ENCODE measurements around the gene CTBS. TPM values are rescaled to one million over a fixed set of nuclear protein-coding genes. Genes with fewer than 3 reads are reported as not detected.
"Not testable (repeated sequence)": the region's sequence is repeated elsewhere in the genome, so short reads cannot be mapped to it uniquely, and the experiment has no call there.

CTBS gene
- total RNA-seq, 1 experiment from 2014 or later, result 14.0 TPM

GRCh38 chr1:84597011-84597410 is 22.8 kb upstream of the CTBS start:
- POLR2A ChIA-PET, result interaction anchor here (1.3 kb wide), 2 partner anchors 23 to 91 kb away, joined by 3 to 5 read pairs; partner anchors contain the start of genes CTBS and SPATA1
- TF ChIP-seq CTCF (IDR thresholded peaks at IDR 0.05; ENCODE audit: unreplicated experiment), result no peak
- H3K9me3 Mint-ChIP-seq (ENCODE audit: unreplicated experiment), result no peaks in the 10 kb centered on the region
- peaks cover 13% of the 10 kb centered on the region for H3K4me1 Mint-ChIP-seq (ENCODE audit: insufficient read depth, unreplicated experiment)
- no peak for DNase-seq (ENCODE audit: unreplicated experiment)
- no peak overlapping the region for H3K4me3 Mint-ChIP-seq (ENCODE audit: unreplicated experiment)
- intact Hi-C loops (cut with micrococcal nuclease), result no loop called here
- H3K36me3 Mint-ChIP-seq (ENCODE audit: insufficient read depth, unreplicated experiment), result no peaks in the 10 kb centered on the region
- no peak overlapping the region for H3K27ac Mint-ChIP-seq (ENCODE audit: low read depth, unreplicated experiment)
- H3K27me3 Mint-ChIP-seq (ENCODE audit: insufficient read depth, unreplicated experiment), result no peaks in the 10 kb centered on the region
- no TSS peak for BruUV-seq (replicated peaks)
- CTCF ChIA-PET, result no interaction called here

GRCh38 chr1:84594959-84595358 is 20.7 kb upstream of the CTBS start:
- H3K27me3 Mint-ChIP-seq (ENCODE audit: insufficient read depth, unreplicated experiment); H3K36me3 Mint-ChIP-seq (ENCODE audit: insufficient read depth, unreplicated experiment); H3K4me3 Mint-ChIP-seq (ENCODE audit: unreplicated experiment); DNase-seq (ENCODE audit: unreplicated experiment); H3K9me3 Mint-ChIP-seq (ENCODE audit: unreplicated experiment); intact Hi-C loops (cut with micrococcal nuclease); BruUV-seq (replicated peaks); H3K27ac Mint-ChIP-seq (ENCODE audit: low read depth, unreplicated experiment): not testable (repeated sequence)
- peaks cover 11% of the 10 kb centered on the region for H3K4me1 Mint-ChIP-seq (ENCODE audit: insufficient read depth, unreplicated experiment)
- POLR2A ChIA-PET, result interaction anchor here (0.6 to 4.6 kb wide), 2 partner anchors 21 to 115 kb away, joined by 3 to 17 read pairs; partner anchors contain the start of gene CTBS
- CTCF ChIA-PET, result interaction anchor here (0.6 to 1.7 kb wide), 3 partner anchors 8 to 10 kb away, joined by 3 to 8 read pairs (median 3); no protein-coding TSS in a partner anchor

- no peak for TF ChIP-seq CTCF (IDR thresholded peaks at IDR 0.05; ENCODE audit: unreplicated experiment)
These were observed 12.9 kb upstream of the CTBS start for GRCh38 chr1:84587099-84587498.

GRCh38 chr1:84585803-84586202 is 11.6 kb upstream of the CTBS start:
- no peaks in the 10 kb centered on the region for H3K4me1 Mint-ChIP-seq (ENCODE audit: insufficient read depth, unreplicated experiment)
- H3K9me3 Mint-ChIP-seq (ENCODE audit: unreplicated experiment), result no peaks in the 10 kb centered on the region
- DNase-seq (ENCODE audit: unreplicated experiment), result no peak
- H3K27me3 Mint-ChIP-seq (ENCODE audit: insufficient read depth, unreplicated experiment), result no peaks in the 10 kb centered on the region
- BruUV-seq (replicated peaks), result no TSS peak
- peak overlapping the region; percentile 22 for H3K27ac Mint-ChIP-seq (ENCODE audit: low read depth, unreplicated experiment)
- no peak for TF ChIP-seq CTCF (IDR thresholded peaks at IDR 0.05; ENCODE audit: unreplicated experiment)
- intact Hi-C loops (cut with micrococcal nuclease), result loop anchor here (5.0 kb wide), 1 partner anchor 339 kb away; no protein-coding TSS in a partner anchor
- POLR2A ChIA-PET, result interaction anchor here (0.9 to 3.9 kb wide), 3 partner anchors 11 to 80 kb away, joined by 3 to 47 read pairs (median 8); partner anchors contain the start of genes CTBS, GNG5 and SPATA1
- H3K4me3 Mint-ChIP-seq (ENCODE audit: unreplicated experiment), result no peak overlapping the region
- CTCF ChIA-PET, result interaction anchor here (0.6 to 2.3 kb wide), 6 partner anchors 10 to 125 kb away, joined by 3 to 10 read pairs (median 4); partner anchors contain the start of gene CTBS
- peaks cover 13% of the 10 kb centered on the region for H3K36me3 Mint-ChIP-seq (ENCODE audit: insufficient read depth, unreplicated experiment)

More at GRCh38 chr1:84587099-84587498, 12.9 kb upstream of the CTBS start:
- BruUV-seq (replicated peaks), result no TSS peak
- Mint-ChIP-seq H3K27me3 (ENCODE audit: insufficient read depth, unreplicated experiment) (no peaks in the 10 kb centered on the region), H3K9me3 (ENCODE audit: unreplicated experiment) (no peaks in the 10 kb centered on the region), H3K4me3 (ENCODE audit: unreplicated experiment) (no peak overlapping the region), H3K36me3 (ENCODE audit: insufficient read depth, unreplicated experiment) (peaks cover 6% of the 10 kb centered on the region), H3K27ac (ENCODE audit: low read depth, unreplicated experiment) (no peak overlapping the region), H3K4me1 (ENCODE audit: insufficient read depth, unreplicated experiment) (no peaks in the 10 kb centered on the region)
- ChIA-PET POLR2A (interaction anchor here (0.7 to 3.9 kb wide), 3 partner anchors 13 to 81 kb away, joined by 4 to 47 read pairs (median 8); partner anchors contain the start of genes CTBS, GNG5 and SPATA1), CTCF (interaction anchor here (1.4 kb wide), 1 partner anchor 13 kb away, joined by 5 read pairs; the partner anchor contains the start of gene CTBS)
- intact Hi-C loops (cut with micrococcal nuclease), result loop anchor here (5.0 kb wide), 1 partner anchor 340 kb away; no protein-coding TSS in a partner anchor
- DNase-seq (ENCODE audit: unreplicated experiment), result no peak

Data from MCF 10A (cell line).